ENCODE results near the gene MYO1F.

MYO1F gene

DNA sequence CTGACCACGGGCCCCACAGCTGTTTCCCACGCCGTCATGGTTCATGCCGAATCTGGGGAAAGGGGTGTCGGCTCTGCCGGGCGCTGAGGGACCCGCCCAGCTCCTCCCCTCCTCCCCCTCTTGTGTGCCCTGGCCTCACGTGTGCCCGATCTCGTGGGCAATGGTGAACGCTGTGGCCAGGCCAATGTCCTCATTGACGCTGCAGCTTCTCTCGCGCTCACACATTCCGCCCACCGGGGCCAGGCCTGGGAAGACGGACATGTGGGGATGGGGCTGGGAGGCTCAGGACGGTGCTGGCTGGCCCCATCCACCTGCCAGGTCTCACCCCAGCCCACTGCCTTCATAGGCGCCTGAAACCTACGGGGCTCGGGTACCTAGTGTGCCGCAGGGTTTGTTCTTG, 18.9 kb upstream of the MYO1F start:
- TF ChIP-seq CTCF (IDR thresholded peaks at IDR 0.05; ENCODE audit: extremely low read depth, missing control alignments), result no peak
- DNase-seq (ENCODE audit: low spot score), result no peak

- DNase-seq (ENCODE audit: low spot score), result no peak
- TF ChIP-seq CTCF (IDR thresholded peaks at IDR 0.05; ENCODE audit: extremely low read depth, missing control alignments), result no peak
These were observed 18.4 kb upstream of the MYO1F start for GRCh38 chr19:8595651-8596050.

- no peak for TF ChIP-seq CTCF (IDR thresholded peaks at IDR 0.05; ENCODE audit: extremely low read depth, missing control alignments)
- DNase-seq (ENCODE audit: low spot score), result no peak
These were observed 16.7 kb upstream of the MYO1F start for GRCh38 chr19:8593931-8594330.

GRCh38 chr19:8592231-8593009, 15.2 kb upstream of the MYO1F start:
- DNase-seq (ENCODE audit: low spot score), result peak; percentile 47
- TF ChIP-seq CTCF (IDR thresholded peaks at IDR 0.05; ENCODE audit: extremely low read depth, missing control alignments), result no peak

DNA sequence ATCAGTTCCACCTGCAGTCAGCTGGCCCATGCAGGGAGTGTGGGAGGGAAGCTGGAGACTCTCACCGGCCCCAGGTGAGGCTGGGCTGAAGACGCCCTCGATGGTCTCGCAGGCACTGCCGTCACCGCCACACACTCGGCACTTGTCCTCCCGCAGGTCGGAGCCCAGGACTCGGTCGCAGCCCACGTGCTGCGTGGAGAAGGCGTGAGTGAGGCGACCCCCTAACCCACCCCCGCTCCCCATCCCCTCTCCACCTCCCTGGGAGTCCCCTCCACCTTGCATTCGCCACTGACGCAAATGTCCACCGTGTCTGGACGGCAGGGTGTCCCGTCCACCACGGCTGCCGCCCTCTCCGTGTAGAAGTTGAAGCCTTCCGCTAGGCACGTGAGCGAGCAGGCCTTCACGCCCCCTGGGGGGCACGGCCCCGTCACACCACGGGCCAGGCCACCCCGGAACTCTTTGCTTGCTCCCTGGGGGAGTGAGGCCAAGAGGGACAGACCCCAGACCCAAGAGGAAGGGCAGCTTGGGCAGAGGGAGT, 12.0 kb upstream of the MYO1F start:
- TF ChIP-seq CTCF (IDR thresholded peaks at IDR 0.05; ENCODE audit: extremely low read depth, missing control alignments), result no peak

DNA sequence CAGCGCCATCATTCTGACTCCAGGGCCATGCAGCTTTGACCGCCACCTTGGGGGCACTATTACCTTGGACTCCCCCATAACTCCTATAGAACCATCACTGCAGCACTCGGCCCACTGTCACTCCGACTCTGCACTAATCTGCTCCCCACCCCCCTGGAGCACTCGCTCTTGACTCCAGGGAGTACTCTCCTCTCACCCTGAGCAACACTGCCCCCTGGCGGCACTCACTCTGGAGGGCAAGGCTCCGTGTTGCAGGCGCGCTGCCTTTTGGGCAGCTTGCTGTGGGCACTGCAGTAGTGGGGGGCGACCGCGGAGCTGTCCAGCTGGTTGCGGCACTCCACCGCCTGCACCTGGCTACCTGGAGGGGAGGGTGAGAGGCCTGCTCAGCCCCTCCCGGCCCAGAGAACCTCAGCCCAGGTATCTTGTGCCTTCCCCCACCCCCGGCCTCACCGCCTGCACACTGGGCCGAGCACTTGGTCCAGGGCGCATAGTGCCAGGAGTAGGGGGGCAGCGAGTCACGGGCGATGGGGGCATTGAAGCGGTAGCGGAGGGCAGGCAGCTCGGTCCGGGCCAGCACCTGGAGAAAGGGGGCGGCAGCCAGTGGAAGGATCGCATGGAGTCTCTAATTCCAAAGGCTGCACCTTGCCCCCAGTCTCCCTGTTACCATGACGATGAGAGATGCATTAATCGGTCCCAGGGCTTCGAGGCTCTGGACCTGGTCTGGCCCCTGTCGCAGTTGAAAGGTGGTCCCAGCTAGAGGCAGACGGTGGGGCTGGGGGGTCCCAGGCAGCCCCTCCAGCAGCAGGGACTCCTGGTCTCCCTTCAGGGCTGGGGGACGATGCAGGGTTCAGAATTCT, 8.9 kb upstream of the MYO1F start:
- peak; percentile 74 for DNase-seq (ENCODE audit: low spot score)
- TF ChIP-seq CTCF (IDR thresholded peaks at IDR 0.05; ENCODE audit: extremely low read depth, missing control alignments), result peak; percentile 50

More for the DNA sequence above, 12.0 kb upstream of the MYO1F start:
- no peak for DNase-seq (ENCODE audit: low spot score)

All from GM20000 (cell line).